ENCODE data around the gene RNF130. TPM values are rescaled to one million over a fixed set of nuclear protein-coding genes. Genes with fewer than 3 reads are reported as not detected.

RNF130 gene
- total RNA-seq, 1 donor from 2014 or later: 86.7 TPM

DNA sequence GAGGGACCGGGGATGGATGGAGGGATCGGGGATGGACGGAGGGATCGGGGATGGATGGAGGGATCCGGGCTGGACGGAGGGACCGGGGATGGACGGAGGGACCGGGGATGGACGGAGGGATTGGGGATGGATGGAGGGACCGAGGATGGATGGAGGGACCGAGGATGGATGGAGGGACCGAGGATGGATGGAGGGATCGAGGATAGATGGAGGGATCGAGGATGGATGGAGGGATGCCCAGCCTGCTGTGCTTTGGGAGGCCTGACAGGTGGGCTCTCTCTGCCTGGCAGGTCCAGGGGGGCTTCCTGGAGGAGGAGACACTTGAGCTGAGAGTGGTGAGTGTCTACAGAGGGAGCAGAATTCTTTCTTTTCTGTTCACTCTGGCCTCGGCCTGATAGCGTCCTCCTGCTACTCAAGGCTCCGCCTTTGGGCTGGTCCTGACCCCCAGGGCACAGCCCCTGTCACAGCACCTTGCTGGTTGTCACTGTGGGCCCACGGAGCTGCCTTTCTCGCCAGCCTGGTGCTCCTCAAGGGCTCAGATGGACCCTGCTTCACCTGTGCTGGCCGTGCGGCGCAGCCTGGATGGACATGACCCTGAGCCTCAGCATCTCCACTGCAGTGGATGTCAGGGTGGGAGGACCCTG is 42.2 kb upstream of the RNF130 start:
- H3K4me3 ChIP-seq: no peak overlapping the region
- intact Hi-C loops (cut with DNase I): no loop called here
- peak in 1 of 2 donors; percentile 34 for DNase-seq (ENCODE audit: low spot score in 2 of 2)
- TF ChIP-seq, protein P1, sequence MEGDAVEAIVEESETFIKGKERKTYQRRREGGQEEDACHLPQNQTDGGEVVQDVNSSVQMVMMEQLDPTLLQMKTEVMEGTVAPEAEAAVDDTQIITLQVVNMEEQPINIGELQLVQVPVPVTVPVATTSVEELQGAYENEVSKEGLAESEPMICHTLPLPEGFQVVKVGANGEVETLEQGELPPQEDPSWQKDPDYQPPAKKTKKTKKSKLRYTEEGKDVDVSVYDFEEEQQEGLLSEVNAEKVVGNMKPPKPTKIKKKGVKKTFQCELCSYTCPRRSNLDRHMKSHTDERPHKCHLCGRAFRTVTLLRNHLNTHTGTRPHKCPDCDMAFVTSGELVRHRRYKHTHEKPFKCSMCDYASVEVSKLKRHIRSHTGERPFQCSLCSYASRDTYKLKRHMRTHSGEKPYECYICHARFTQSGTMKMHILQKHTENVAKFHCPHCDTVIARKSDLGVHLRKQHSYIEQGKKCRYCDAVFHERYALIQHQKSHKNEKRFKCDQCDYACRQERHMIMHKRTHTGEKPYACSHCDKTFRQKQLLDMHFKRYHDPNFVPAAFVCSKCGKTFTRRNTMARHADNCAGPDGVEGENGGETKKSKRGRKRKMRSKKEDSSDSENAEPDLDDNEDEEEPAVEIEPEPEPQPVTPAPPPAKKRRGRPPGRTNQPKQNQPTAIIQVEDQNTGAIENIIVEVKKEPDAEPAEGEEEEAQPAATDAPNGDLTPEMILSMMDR (IDR thresholded peaks at IDR 0.05): no peak
- H3K27ac ChIP-seq: no peak overlapping the region
- H3K36me3 ChIP-seq: no peaks in the 10 kb centered on the region
- H3K27me3 ChIP-seq: no peaks in the 10 kb centered on the region
- no peaks in the 10 kb centered on the region for H3K4me1 ChIP-seq
- H3K9me3 ChIP-seq: no peaks in the 10 kb centered on the region

- Histone ChIP-seq H3K4me3 (no peak overlapping the region), H3K27ac (no peak overlapping the region), H3K4me1 (no peaks in the 10 kb centered on the region), H3K9me3 (peaks cover 0 to 5% of the 10 kb centered on the region in 2 donors), H3K27me3 (no peaks in the 10 kb centered on the region), H3K36me3 (no peaks in the 10 kb centered on the region)
- TF ChIP-seq, protein P1 (IDR thresholded peaks at IDR 0.05): no peak
- intact Hi-C loops (cut with DNase I): no loop called here
- peak in 1 of 2 donors; percentile 59 for DNase-seq (ENCODE audit: low spot score in 2 of 2)
Observed at GRCh38 chr5:180112181-180112861, 40.8 kb upstream of the RNF130 start.

DNA sequence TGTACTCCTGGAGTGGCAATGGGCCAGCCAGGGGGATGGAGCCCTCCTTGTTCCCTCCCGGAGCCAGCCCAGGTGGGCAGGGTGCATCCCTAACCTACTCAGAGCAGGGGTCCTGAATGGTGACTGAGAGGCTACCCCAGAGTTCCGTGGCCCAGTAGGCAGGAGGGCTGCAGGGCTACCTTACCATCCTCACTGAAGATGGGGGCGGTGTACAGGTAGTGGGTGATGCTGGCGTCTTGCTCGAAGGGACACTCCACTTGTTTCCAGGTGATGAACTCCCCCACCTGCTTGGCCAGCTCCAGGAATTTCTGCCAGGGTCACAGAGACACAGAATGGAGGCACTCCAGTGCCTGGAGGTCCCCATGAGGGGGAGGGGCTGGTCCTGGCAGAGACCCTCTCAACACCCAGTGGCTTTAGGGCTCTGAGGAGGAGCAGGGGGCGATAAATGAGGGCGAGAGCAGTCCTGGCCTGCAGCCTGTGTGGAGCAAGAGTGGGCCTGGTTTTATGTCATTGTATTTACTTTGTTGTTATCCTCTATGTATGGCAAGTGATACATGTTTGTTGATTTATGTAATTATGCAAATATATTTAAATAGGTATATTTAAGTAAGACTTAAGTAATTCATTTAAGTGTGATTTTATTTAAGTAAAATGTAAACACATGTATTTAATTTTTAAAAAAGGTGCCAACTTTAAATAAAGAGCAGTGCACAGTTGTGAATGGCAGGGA is 39.9 kb upstream of the RNF130 start:
- Histone ChIP-seq H3K9me3 (peaks cover 0 to 11% of the 10 kb centered on the region in 2 donors), H3K27ac (no peak overlapping the region), H3K4me3 (no peak overlapping the region), H3K27me3 (no peaks in the 10 kb centered on the region), H3K4me1 (no peaks in the 10 kb centered on the region), H3K36me3 (no peaks in the 10 kb centered on the region)
- intact Hi-C loops (cut with DNase I): no loop called here
- TF ChIP-seq, protein P1 (IDR thresholded peaks at IDR 0.05): no peak
- DNase-seq (ENCODE audit: low spot score in 2 of 2): peak in 1 of 2 donors; percentile 42

GRCh38 chr5:180109920-180110319 is 38.4 kb upstream of the RNF130 start:
- TF ChIP-seq, protein P1 (IDR thresholded peaks at IDR 0.05): no peak
- Histone ChIP-seq H3K27me3 (no peaks in the 10 kb centered on the region), H3K36me3 (no peaks in the 10 kb centered on the region), H3K4me3 (no peak overlapping the region), H3K9me3 (peaks cover 0 to 11% of the 10 kb centered on the region in 2 donors), H3K4me1 (no peaks in the 10 kb centered on the region), H3K27ac (no peak overlapping the region)
- intact Hi-C loops (cut with DNase I): no loop called here
- peak in 1 of 2 donors; percentile 37 for DNase-seq (ENCODE audit: low spot score in 2 of 2)

GRCh38 chr5:180107005-180107404 is 35.4 kb upstream of the RNF130 start:
- intact Hi-C loops (cut with DNase I): no loop called here
- Histone ChIP-seq H3K27ac (no peak overlapping the region), H3K9me3 (peaks cover 0 to 11% of the 10 kb centered on the region in 2 donors), H3K4me3 (no peak overlapping the region), H3K36me3 (no peaks in the 10 kb centered on the region), H3K4me1 (no peaks in the 10 kb centered on the region), H3K27me3 (no peaks in the 10 kb centered on the region)
- TF ChIP-seq, protein P1 (IDR thresholded peaks at IDR 0.05): no peak
- no peak for DNase-seq (ENCODE audit: low spot score in 2 of 2)
